CD4-positive, alpha-beta T cell treated with Interleukin-17A for 4 hours (primary cell): ENCODE data around the gene TJP3.

ENCODE experiments used
- DNase-seq: peaks from one replicate; pipeline ENCODE4 v3.0.0-alpha.2; 2020; ENCODE audit warnings: mixed read lengths

TJP3 gene

GRCh38 chr19:3785938-3786824, 78.0 kb downstream of the TJP3 start, which contains the start of gene MATK:
Gene MATK, minus strand, starts transcription at chr19:3786381. Its CDS starts 1,246 bp downstream, at chr19:3785135.
- peak; percentile 14 for DNase-seq

GRCh38 chr19:3788996-3789778, 81.0 kb downstream of the TJP3 start:
- DNase-seq, result no peak

- DNase-seq, result no peak
These were observed 82.1 kb downstream of the TJP3 start for GRCh38 chr19:3790209-3790734.

GRCh38 chr19:3790941-3791340, 82.8 kb downstream of the TJP3 start:
- no peak for DNase-seq

- DNase-seq, result no peak
These were observed 83.9 kb downstream of the TJP3 start for GRCh38 chr19:3792114-3792513.

- DNase-seq, result no peak
These were observed 85.6 kb downstream of the TJP3 start for GRCh38 chr19:3793799-3794198.

GRCh38 chr19:3796358-3796757, 88.2 kb downstream of the TJP3 start:
- no peak for DNase-seq

- peak; percentile 55 for DNase-seq
These were observed 90.0 kb downstream of the TJP3 start for GRCh38 chr19:3798137-3798536.
